ENCODE measurements around the gene ECI1.

The ECI1 gene

DNA sequence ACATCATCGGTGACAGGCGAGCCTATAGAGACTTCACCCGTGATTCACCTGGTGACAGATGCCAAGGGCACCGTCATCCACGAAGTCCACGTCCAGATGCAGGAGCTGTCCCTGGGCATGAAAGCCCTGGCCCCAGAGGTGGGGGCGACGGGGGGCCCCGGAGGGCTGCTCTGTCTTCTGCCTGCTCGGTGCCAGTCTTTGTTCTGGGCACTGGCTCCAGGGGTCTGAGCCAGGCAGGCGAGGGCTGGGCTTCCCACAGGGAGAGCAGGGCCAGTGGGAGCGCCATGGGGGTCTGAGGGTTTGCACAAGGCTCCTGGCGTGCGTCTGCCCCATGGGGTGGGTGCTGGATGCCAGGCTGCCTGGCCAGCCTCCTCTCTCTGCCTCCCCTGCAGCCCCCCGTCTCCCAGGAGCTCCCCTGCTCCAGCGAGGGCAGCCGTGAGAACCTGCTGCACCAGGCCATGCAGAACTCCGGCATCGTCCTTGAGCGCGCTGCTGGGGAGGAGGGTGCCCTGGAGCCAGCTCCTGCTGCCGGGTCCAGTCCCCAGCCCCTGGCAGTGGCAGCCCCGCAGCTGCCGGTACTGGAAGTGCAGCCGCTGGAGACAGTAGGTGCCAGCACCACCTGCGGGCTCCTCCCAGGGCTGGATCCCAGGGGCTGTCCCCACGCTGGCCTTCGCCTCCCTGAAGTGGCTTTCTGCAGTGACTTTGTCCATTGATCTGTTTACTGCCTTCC, 18.2 kb downstream of the ECI1 start:
- no peak for DNase-seq (ENCODE audit: low read depth in 2 of 2)

- no peak for DNase-seq (ENCODE audit: low read depth in 2 of 2)
Observed at GRCh38 chr16:2232094-2232990, 19.0 kb downstream of the ECI1 start.

DNA sequence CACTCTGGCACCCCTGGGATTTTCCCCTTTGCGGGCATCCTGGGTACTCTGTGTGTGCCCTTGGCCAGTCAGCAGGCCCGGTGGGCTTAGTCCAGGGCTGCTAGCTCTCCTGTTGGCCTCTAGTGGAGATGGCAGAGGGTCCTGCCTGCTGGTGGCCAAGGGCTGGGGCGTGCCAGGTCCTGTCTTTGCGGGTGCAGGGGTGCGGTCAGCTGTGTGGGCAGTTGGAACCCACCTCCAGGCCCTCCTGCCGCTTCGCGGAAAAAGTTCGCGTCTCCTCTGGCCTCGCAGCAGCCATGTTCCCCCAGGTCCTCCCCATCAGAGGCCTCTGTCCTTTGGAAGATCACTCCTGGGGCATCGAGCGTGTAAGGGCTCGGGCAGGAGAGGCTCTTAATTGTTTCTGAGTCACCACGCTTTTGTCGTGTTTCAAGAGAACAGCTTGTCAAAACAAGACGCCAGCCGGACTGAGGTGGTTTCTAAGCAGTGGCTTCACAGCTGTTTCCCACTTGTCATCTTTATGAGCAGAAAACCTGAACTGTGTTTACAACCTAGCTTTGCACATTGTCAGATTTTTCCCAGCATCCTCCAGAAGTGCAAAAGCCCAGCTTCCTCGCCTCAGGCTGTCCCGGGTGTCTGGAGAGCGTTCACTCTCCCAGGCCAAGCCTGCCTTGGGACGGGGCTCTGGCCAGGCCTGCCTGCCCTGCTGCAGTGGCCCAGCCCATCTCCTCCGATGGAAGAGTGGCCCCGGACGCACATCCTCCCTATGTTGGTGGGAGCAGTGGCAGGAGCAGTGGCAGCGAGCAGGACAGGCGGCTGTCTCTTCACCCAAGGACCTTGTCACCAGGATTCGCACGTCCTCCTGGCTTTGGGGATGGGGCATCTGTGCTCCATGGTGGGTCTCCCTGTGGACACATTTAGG, 20.1 kb downstream of the ECI1 start:
- no peak for DNase-seq (ENCODE audit: low read depth in 2 of 2)

DNA sequence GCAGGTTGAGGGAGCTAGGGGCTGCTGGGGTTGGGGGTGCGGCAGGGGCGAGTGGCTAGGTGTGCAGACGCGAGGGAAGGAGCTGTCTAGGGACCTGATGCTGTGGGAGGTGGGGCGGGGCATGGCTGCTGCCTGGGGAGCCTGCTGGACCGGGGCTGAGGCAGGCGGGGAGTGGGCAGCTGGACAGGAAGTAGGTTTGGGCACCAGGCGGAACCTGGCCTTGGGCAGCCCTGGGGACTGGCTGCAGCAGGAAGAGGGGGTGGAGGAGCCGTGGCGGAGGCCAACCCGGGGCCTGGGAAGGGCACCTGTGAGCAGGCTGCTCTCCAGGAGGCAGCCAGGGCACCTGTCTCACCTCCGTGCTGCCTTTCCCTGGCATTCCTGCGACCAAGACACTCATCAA, 21.0 kb downstream of the ECI1 start:
- DNase-seq (ENCODE audit: low read depth in 2 of 2), result no peak

DNA sequence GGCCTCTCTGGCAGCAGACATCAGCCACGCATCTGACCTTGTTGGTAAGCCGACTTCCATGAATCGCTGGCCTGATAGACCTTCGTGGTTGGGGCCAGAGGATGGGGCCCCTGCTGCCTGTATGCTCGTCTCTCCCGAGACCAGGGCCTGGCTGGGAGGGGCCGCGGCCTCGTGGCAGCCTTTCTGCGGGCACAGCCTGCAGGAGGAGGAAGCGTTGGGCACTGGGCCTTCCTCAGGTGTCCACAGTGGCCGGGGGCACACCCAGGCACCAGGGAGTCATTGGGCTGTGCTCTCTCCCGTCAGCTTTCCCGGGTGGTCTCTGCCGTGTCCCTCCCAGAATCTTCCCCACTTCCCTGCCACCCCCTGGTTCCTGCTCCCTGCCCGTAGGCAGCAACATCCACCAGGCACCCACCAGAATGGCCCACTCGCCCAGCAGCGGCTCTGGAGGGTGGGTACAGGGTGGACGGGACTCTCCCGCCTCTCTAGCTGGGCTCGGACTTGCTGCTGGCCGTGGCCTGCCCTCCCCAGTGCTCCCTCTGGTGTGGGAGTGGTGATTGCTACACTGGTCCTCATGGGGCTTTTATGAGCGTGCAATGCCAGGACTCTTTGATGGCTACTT, 21.6 kb downstream of the ECI1 start:
- DNase-seq (ENCODE audit: low read depth in 2 of 2), result no peak

DNA sequence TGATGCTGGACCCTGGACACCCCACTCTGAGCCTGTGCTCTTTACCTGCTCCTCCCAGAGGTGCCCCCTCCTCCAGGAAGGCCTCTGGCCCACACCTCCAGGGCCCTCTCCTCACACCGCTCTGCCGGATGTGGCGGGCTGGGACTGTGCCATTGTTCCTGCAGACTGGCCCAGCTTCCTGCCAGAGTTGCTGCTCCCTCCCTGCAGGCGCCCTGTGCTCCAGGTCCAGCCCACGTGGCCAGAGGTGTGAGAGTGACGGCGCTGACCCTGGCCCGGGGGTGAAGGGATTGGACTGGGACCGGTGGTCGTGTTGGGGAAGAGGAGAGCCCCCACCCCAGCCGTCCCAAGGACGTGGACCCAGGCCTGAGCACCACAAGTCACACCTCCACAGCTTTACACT, 22.3 kb downstream of the ECI1 start:
- DNase-seq (ENCODE audit: low read depth in 2 of 2), result no peak

GRCh38 chr16:2228161-2228824, 23.1 kb downstream of the ECI1 start:
- no peak for DNase-seq (ENCODE audit: low read depth in 2 of 2)

DNA sequence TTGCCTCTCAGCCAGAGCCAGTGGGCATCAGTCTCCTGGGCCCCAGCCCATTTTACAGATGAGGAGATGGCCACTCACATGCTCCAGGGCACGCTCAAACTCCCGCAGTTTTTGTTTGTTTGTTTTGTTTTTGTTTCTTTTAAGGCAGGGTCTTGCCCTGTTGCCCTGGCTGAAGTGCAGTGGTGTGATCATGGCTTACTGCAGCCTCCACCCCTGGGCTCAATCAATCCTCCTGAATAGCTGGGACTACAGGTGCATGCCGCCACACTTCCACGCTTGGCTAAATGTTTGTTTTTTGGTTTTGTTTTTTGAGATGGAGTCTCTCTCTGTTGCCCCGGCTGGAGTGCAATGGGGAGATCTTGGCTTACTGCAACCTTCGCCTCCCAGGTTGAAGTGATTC, 24.5 kb downstream of the ECI1 start:
- no peak for DNase-seq (ENCODE audit: low read depth in 2 of 2)

- no peak for DNase-seq (ENCODE audit: low read depth in 2 of 2)
Observed at GRCh38 chr16:2226245-2226793, 25.1 kb downstream of the ECI1 start.

DNA sequence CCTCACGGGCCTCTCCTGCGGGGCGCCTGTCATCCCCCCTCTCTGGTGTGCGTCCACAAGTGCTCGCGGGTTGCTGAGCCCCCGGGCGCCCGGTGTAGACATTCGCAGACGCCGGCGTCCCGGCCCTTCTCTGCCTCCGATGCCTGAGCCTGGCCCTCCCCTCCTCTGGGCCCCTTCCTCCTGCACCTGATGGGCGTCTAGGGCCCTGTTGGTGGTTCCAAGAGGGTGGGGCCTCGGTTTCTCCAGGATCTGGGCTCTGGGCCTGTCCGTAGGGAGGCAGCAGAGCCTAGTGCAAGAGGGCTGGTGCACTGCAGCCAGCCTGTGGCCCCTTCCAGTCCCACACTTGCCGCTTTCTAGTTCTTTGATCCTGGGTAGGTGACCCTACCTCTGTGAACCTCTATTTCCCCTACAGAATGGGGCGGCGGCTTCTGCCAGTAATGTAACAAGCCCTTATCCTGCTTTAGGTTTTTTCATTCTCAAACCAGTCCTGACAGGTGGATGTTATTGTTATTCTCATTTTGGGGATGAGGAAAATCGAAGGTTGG, 27.4 kb downstream of the ECI1 start:
- DNase-seq (ENCODE audit: low read depth in 2 of 2), result no peak

- DNase-seq (ENCODE audit: low read depth in 2 of 2), result peak; percentile 98 to 99
Observed at GRCh38 chr16:2223221-2223941, 28.0 kb downstream of the ECI1 start, which contains the start of gene E4F1. Gene E4F1, plus strand, starts transcription at chr16:2223591. Its CDS starts 23 bp downstream, at chr16:2223614.

- DNase-seq (ENCODE audit: low read depth in 2 of 2), result no peak
Observed at GRCh38 chr16:2216330-2216729, 35.1 kb downstream of the ECI1 start.

GRCh38 chr16:2214719-2214968, 36.7 kb downstream of the ECI1 start, which contains the start of gene PGP:
Gene PGP, minus strand, starts transcription at chr16:2214840. Its CDS starts 63 bp downstream, at chr16:2214777.
- DNase-seq (ENCODE audit: low read depth in 2 of 2), result no peak

DNA sequence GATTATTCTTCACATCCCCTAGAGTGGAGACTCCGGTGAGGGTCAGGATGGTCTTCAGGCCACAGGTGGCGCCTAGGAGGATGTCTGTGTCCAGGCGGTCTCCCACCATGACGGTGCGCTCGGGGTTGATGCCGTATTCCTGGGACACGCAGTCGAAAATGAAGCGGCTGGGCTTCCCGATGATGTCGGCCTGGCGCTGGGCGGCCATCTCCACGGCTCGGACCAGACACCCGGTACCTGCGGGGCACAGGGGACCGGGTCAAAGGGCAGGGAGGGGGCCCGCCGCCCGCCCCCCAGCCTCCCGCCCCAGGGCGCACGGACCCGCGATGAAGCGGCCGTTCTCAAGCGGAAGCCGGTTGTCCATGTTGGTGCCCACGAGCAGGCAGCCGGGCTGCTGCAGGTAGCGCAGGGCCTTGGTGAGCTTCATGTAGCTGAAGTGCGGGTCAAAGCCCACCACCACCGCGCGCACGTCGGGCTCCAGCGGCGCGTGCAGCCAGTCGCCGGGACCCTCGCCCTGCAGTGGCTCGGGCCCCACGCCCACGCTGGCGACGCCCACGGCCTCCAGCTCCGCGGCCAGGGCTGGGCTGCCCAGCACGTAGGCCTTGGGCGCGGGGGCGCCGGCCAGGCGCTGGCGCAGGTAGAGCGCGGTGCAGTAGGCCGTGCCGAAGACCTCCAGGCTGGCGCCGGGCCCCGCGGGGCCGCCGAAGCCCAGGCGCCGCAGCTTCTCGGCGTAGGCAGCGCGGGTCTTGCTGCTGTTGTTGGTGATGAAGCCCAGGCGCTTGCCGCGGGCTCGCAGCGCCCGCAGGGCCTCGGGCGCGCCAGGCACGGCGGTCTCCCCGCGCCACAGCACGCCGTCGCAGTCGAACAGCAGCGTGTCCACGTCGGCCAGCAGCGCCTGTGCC, 37.3 kb downstream of the ECI1 start:
- no peak for DNase-seq (ENCODE audit: low read depth in 2 of 2)

DNA sequence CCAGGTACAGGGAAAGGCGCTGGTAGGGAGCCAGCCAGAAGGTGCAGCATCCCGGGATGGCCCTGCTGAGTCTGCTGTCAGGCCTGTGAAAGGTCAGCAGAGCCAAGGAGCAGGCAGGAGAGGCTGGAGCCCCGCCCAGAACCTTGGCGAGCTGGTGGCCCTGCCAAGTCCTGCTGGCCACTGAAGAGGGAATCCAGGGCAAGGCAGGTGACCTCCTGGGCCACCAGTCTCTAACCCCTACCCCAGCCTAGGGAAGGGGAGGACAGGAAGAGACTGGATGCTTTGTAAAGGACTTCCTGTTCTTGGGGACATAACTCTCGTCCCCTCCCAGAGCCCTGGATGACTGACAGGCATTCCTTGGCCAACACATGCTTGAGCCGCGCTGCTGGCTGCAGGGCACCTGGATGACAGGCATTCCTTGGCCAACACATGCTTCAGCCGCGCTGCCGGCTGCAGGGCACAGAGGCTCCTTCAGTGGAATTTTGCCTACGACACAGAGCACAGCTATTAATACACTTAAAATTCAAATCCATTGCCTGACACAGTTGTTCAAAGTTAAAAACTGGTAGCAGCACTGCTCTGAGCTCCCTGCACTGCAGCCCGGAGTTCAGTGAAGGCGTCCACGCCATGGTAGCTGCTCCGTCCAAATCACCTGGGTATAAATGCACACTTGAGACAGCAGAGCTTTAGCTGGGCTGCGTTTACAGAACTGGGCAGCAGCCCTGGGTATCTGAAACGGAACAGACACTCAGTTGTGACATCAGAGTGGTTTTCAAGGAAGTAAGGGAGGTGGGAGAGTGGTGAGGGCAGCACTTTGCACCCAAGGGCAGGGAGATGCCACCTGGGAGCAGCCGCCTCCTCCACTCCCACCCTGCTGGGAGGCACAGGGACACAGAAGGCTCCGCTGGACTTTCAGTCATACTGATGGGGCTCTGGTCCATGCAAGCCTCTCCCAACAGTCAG, 38.7 kb downstream of the ECI1 start:
- no peak for DNase-seq (ENCODE audit: low read depth in 2 of 2)

DNA sequence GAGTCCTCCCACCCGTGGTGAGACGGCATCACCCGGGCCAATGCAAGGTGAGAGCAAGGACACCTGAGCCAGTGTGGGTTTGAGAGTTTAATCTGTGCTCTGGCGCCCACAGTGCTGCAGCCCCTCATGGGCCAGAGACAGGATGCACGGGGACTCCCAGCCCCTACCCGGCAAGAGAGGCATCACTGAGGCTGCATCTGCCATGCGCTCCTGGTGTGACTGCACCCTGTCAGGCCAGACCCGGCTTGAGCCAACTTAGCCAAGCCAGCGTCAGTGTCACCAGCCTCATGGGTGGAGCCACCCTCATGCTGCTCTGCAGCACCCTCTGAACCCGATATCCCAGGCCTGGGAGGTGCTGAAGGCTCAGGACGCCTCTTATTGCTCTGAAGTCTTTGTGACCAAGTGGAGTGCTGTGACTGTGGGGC, 39.5 kb downstream of the ECI1 start:
- DNase-seq (ENCODE audit: low read depth in 2 of 2), result no peak
